Type B pancreatic cell (in vitro differentiated cells): Measurements from ENCODE around the gene WNT8B. TPM values are rescaled to one million over a fixed set of nuclear protein-coding genes. Genes with fewer than 3 reads are reported as not detected.

Experiments
- DNase-seq: peaks from one replicate; pipeline ENCODE4 v3.0.0; 2021; ENCODE audit warnings: mixed read lengths; ENCODE audit not compliant: unreplicated experiment; ENCODE audit errors: extremely low spot score
- H3K27ac Mint-ChIP-seq: 2 replicates; pipeline ENCODE4 v1.8.0; 2021; ENCODE audit warnings: mild to moderate bottlenecking, mixed read lengths
- H3K27me3 Mint-ChIP-seq: 2 replicates; pipeline ENCODE4 v1.8.0; 2021; ENCODE audit warnings: mixed read lengths
- H3K36me3 Mint-ChIP-seq: 2 replicates; pipeline ENCODE4 v1.8.0; 2021; ENCODE audit warnings: mixed read lengths
- H3K4me1 Mint-ChIP-seq: one replicate; pipeline ENCODE4 v1.8.0; 2021; ENCODE audit warnings: mixed read lengths; ENCODE audit not compliant: unreplicated experiment
- H3K4me3 Mint-ChIP-seq: 2 replicates; pipeline ENCODE4 v1.8.0; 2021; ENCODE audit warnings: mild to moderate bottlenecking, mixed read lengths
- H3K9me3 Mint-ChIP-seq: 2 replicates; pipeline ENCODE4 v1.8.0; 2021; ENCODE audit warnings: mixed read lengths
- CTCF ChIP-seq: fragments of 200-600 bp; sonication (generic); conservative IDR thresholded peaks from 2 replicates; pipeline ENCODE4 v1.5.0; 2021; ENCODE audit warnings: antibody characterized with exemption, mild to moderate bottlenecking
- total RNA-seq: library from RNA; stranded (reverse); gene quantifications from 2 replicates; pipeline ENCODE4 v1.2.1, GENCODE V29; 2021; ENCODE audit warnings: low replicate concordance

WNT8B gene
- total RNA-seq, 1 donor from 2014 or later, result 0.68 TPM

- H3K4me3 Mint-ChIP-seq, result no peak overlapping the region
- TF ChIP-seq CTCF, result peak; percentile 37
- H3K9me3 Mint-ChIP-seq, result no peaks in the 10 kb centered on the region
- H3K36me3 Mint-ChIP-seq, result peaks cover 14% of the 10 kb centered on the region
- H3K4me1 Mint-ChIP-seq, result peaks cover 6% of the 10 kb centered on the region
- no peak overlapping the region for H3K27ac Mint-ChIP-seq
- peaks cover 13% of the 10 kb centered on the region for H3K27me3 Mint-ChIP-seq
- DNase-seq, result no peak
Measured at GRCh38 chr10:100524638-100525037, 61.8 kb downstream of the WNT8B start.

- Mint-ChIP-seq H3K27me3 (no peaks in the 10 kb centered on the region), H3K36me3 (peaks cover 14% of the 10 kb centered on the region), H3K9me3 (no peaks in the 10 kb centered on the region), H3K4me1 (peaks cover 14% of the 10 kb centered on the region), H3K27ac (peak overlapping the region; percentile 59), H3K4me3 (peak overlapping the region; percentile 100)
- no peak for DNase-seq
- TF ChIP-seq CTCF, result no peak
Measured at GRCh38 chr10:100528123-100528886, 65.5 kb downstream of the WNT8B start.

GRCh38 chr10:100528921-100529474 lies 66.2 kb downstream of the WNT8B start:
- peak overlapping the region; percentile 85 for H3K27ac Mint-ChIP-seq
- peak overlapping the region; percentile 100 for H3K4me3 Mint-ChIP-seq
- no peak for DNase-seq
- peaks cover 14% of the 10 kb centered on the region for H3K4me1 Mint-ChIP-seq
- peaks cover 14% of the 10 kb centered on the region for H3K36me3 Mint-ChIP-seq
- no peak for TF ChIP-seq CTCF
- H3K9me3 Mint-ChIP-seq, result no peaks in the 10 kb centered on the region
- no peaks in the 10 kb centered on the region for H3K27me3 Mint-ChIP-seq

GRCh38 chr10:100529475-100530298 lies 66.9 kb downstream of the WNT8B start, which contains the start of gene NDUFB8:
Gene NDUFB8, minus strand, starts transcription at chr10:100529871. Its CDS starts 20 bp downstream, at chr10:100529851.
- H3K27ac Mint-ChIP-seq, result peak within 1 kb of the TSS; percentile 85
- peaks cover 14% of the 10 kb centered on the region for H3K4me1 Mint-ChIP-seq
- no peak for TF ChIP-seq CTCF
- H3K9me3 Mint-ChIP-seq, result no peaks in the 10 kb centered on the region
- peak; percentile 91 for DNase-seq
- H3K27me3 Mint-ChIP-seq, result no peaks in the 10 kb centered on the region
- H3K36me3 Mint-ChIP-seq, result peaks cover 14% of the 10 kb centered on the region
- H3K4me3 Mint-ChIP-seq, result peak within 1 kb of the TSS; percentile 100

GRCh38 chr10:100531761-100532160 lies 69.0 kb downstream of the WNT8B start:
- Mint-ChIP-seq H3K27ac (no peak overlapping the region), H3K9me3 (no peaks in the 10 kb centered on the region), H3K36me3 (peaks cover 2% of the 10 kb centered on the region), H3K4me1 (peaks cover 19% of the 10 kb centered on the region), H3K4me3 (no peak overlapping the region), H3K27me3 (no peaks in the 10 kb centered on the region)
- no peak for TF ChIP-seq CTCF
- DNase-seq, result no peak

Other genes starting within 250 kb of the WNT8B start
- 18.5 and 20.1 TPM in 2 replicates for gene CHUK, start 233.4 kb upstream of the WNT8B start, total RNA-seq
- gene CWF19L1, start 195.4 kb upstream of the WNT8B start, total RNA-seq, result 18.4 and 25.1 TPM in 2 replicates
- 39.5 and 59.3 TPM in 2 replicates for gene BLOC1S2, start 176.3 kb upstream of the WNT8B start, total RNA-seq
- gene PKD2L1, start 132.8 kb upstream of the WNT8B start, total RNA-seq, result 0.26 TPM in 1 of 2 replicates, not detected in the other
- gene SCD, start 115.8 kb upstream of the WNT8B start, total RNA-seq, result 242 and 255 TPM in 2 replicates
- 8.9 and 20.9 TPM in 2 replicates for gene SEC31B, start 56.9 kb downstream of the WNT8B start, total RNA-seq
- 195 and 196 TPM in 2 replicates for gene NDUFB8, start 66.9 kb downstream of the WNT8B start, total RNA-seq
- gene HIF1AN, start 72.9 kb downstream of the WNT8B start, total RNA-seq, result 53.2 and 62.9 TPM in 2 replicates